ENCODE results near the gene PCCA. TPM values are rescaled to one million over a fixed set of nuclear protein-coding genes. Genes with fewer than 3 reads are reported as not detected.
A peak's percentile ranks its signal among the peaks of the same experiment; 100 is the strongest.

The PCCA gene
- total and polyA plus RNA-seq, 7 donors: 18.0 to 45.6 (median 42.8) TPM

DNA sequence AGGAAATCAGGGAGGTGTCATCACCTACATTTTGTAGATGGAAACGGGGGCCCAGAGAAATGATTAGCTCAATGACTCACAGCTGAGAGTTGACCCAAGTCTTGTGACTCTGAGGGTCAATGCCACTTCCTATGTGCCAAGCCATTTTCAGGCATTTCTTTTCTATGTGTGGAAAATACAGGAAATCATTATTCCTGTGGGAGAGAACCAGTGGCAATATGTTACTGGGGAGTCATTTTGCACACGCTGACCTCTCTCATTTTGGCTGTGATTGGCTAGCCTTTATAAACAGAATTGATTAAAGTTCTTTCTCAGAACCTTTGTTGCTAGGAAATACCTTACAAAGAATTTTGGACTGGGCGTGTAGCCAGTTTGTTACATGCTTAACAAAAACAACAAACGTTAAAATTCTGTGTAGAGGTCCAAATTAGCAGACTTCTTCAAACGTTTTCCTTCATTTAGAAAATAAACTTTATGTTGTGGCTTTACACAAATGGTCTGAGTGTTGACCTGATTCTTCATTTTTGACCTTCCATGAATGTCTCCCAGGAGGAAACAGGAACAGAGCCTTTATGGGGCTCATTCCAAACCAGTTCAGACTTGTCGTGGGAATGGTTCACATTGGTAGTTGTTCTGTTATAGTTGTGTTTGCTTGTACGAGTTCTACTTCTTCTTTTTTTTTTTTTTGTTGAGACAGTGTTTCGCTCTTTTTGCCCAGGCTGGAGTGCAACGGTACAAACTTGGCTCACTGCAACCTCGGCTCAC, 11.4 kb downstream of the PCCA start:
- H3K27me3 ChIP-seq: no peaks in the 10 kb centered on the region
- DNase-seq: no peak
- peaks cover 0 to 10% (median 0%) of the 10 kb centered on the region in 4 donors for H3K36me3 ChIP-seq
- no peak overlapping the region for H3K4me3 ChIP-seq
- H3K4me1 ChIP-seq: peaks cover 0 to 23% (median 16%) of the 10 kb centered on the region in 4 donors
- intact Hi-C loops (cut with DNase I): no loop called here
- 18 to 59% methylated on average over 10 of the region's 10 CpGs for WGBS, 2 donors
- TF ChIP-seq, protein P1, sequence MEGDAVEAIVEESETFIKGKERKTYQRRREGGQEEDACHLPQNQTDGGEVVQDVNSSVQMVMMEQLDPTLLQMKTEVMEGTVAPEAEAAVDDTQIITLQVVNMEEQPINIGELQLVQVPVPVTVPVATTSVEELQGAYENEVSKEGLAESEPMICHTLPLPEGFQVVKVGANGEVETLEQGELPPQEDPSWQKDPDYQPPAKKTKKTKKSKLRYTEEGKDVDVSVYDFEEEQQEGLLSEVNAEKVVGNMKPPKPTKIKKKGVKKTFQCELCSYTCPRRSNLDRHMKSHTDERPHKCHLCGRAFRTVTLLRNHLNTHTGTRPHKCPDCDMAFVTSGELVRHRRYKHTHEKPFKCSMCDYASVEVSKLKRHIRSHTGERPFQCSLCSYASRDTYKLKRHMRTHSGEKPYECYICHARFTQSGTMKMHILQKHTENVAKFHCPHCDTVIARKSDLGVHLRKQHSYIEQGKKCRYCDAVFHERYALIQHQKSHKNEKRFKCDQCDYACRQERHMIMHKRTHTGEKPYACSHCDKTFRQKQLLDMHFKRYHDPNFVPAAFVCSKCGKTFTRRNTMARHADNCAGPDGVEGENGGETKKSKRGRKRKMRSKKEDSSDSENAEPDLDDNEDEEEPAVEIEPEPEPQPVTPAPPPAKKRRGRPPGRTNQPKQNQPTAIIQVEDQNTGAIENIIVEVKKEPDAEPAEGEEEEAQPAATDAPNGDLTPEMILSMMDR (IDR thresholded peaks at IDR 0.05): no peak
- no peak for TF ChIP-seq EP300 (IDR thresholded peaks at IDR 0.05)
- no peaks in the 10 kb centered on the region for H3K9me3 ChIP-seq
- peak overlapping the region in 1 of 4 donors; percentile 35 for H3K27ac ChIP-seq

DNA sequence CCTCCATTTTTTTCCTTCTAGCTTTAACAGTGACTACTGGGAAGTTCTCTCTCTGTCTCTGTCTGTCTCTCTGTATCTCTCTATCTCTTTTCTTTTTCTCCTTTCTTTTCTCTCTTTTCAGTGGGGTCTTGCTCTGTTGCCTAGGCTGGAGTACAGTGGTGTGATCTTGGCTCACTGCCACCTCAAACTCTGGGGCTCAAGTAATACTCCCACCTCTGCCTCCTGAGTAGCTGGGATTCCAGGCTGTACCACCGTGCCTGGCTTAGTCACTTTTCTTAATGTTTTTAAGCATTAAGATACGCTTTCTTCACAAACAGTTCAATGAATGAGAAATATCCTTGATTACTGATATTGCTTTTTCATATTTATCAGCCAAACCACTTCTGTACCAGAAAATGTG, 13.1 kb downstream of the PCCA start:
- H3K4me1 ChIP-seq: peaks cover 0 to 23% (median 16%) of the 10 kb centered on the region in 4 donors
- H3K9me3 ChIP-seq: no peaks in the 10 kb centered on the region
- DNase-seq: no peak
- peaks cover 0 to 10% (median 0%) of the 10 kb centered on the region in 4 donors for H3K36me3 ChIP-seq
- WGBS, 2 donors: 94 to 95% methylated on average over 2 of the region's 2 CpGs
- TF ChIP-seq POLR2AphosphoS5 (IDR thresholded peaks at IDR 0.05) (no peak), POLR2A (IDR thresholded peaks at IDR 0.05) (no peak), EP300 (IDR thresholded peaks at IDR 0.05) (no peak)
- TF ChIP-seq, protein P1 (IDR thresholded peaks at IDR 0.05): no peak
- no peaks in the 10 kb centered on the region for H3K27me3 ChIP-seq
- no peak overlapping the region for H3K4me3 ChIP-seq
- no peak overlapping the region for H3K27ac ChIP-seq
- intact Hi-C loops (cut with DNase I): no loop called here

DNA sequence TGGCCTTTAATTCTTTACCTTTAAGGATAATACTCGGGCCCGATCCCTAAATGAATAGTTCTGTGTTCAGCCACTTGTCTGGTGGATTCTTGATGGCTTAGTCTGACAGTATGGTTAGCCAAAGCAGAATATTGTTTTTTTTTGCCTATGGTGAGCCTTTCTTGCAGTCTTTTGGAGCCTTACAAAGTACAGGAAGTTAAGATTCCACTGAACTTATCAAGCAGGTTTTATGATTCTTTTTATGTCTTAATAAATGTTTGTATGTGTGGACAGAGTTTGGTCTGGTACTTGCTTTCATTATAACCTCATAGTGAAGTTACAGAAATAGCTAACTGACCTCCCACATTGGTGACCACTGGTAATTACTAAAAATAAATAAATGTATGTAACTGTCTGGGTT, 17.1 kb downstream of the PCCA start:
- Histone ChIP-seq H3K27me3 (no peaks in the 10 kb centered on the region), H3K4me3 (no peak overlapping the region), H3K36me3 (peaks cover 0 to 10% (median 0%) of the 10 kb centered on the region in 4 donors), H3K4me1 (peaks cover 0 to 6% (median under 1%) of the 10 kb centered on the region in 4 donors), H3K9me3 (no peaks in the 10 kb centered on the region), H3K27ac (no peak overlapping the region)
- DNase-seq: no peak
- WGBS, 2 donors: 25 to 75% methylated on average over 2 of the region's 2 CpGs
- TF ChIP-seq POLR2AphosphoS5 (IDR thresholded peaks at IDR 0.05): no peak
- TF ChIP-seq POLR2A (IDR thresholded peaks at IDR 0.05): no peak
- TF ChIP-seq, protein P1 (IDR thresholded peaks at IDR 0.05): no peak
- TF ChIP-seq EP300 (IDR thresholded peaks at IDR 0.05): no peak
- intact Hi-C loops (cut with DNase I): no loop called here

DNA sequence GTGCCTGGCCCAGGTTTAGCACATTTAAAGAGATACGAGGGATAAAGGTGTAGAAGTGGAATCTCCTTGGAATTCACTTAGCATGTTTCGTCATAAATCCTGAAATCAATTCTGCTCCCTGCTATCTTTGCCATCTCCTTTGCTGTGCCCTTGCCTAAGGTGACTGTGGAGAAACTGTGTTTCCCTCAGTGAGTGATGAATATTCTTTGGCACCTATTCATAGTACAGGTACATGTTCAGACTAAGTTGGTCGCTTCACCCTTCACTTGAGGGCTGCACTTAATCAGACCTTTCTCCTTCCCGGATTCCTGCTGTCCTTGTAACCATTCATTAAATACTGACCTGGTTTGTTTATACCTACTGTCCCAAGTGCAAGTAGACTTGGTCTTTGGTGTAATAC, 17.8 kb downstream of the PCCA start:
- no peak for DNase-seq

More for the DNA sequence above, 17.8 kb downstream of the PCCA start:
- Histone ChIP-seq H3K4me3 (no peak overlapping the region), H3K27ac (no peak overlapping the region), H3K27me3 (no peaks in the 10 kb centered on the region), H3K36me3 (peaks cover 0 to 10% (median 0%) of the 10 kb centered on the region in 4 donors), H3K4me1 (peaks cover 0 to 1% (median 0%) of the 10 kb centered on the region in 4 donors), H3K9me3 (no peaks in the 10 kb centered on the region)
- WGBS, 2 donors: 95 to 97% methylated on average over 4 of the region's 4 CpGs
- intact Hi-C loops (cut with DNase I): no loop called here
- TF ChIP-seq POLR2AphosphoS5 (IDR thresholded peaks at IDR 0.05): no peak
- TF ChIP-seq, protein P1 (IDR thresholded peaks at IDR 0.05): no peak
- no peak for TF ChIP-seq POLR2A (IDR thresholded peaks at IDR 0.05)
- no peak for TF ChIP-seq EP300 (IDR thresholded peaks at IDR 0.05)
